IMR-90 (cell line): ENCODE results near the gene CCDC50.

Experiments
- FOS ChIP-seq: fragments of 150-350 bp; IDR thresholded peaks from 2 replicates; pipeline ENCODE4 v1.6.1; 2016; ENCODE audit warnings: low read depth, low read length
- POLR2A ChIP-seq: IDR thresholded peaks from 2 replicates; pipeline ENCODE4 v1.6.1; 2012; ENCODE audit warnings: mild to moderate bottlenecking, low read depth, low read length
- RAD21 ChIP-seq: IDR thresholded peaks from 2 replicates; pipeline ENCODE4 v1.6.1; 2012; ENCODE audit warnings: low read length, improper control_type of control experiment
- TF ChIP-seq, protein P1 (sequence below): conservative IDR thresholded peaks from 2 replicates; pipeline ENCODE4 v1.5.1; 2012; ENCODE audit warnings: mild to moderate bottlenecking, low read depth, low read length, improper control_type of control experiment

DNA sequence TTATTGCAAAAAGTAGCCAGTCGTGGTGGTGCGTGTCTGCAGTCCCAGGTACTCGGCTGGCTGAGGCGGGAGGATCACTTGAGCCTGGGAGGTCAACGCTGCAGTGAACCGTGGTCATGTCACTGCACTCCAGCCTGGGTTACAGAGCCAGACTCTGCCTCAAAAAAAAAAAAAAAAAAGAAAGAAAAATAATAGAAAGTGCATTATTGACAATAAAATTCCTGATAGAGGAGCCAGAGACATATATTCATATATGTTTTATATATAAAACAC is 88.2 kb downstream of the CCDC50 start:
- TF ChIP-seq, protein P1, sequence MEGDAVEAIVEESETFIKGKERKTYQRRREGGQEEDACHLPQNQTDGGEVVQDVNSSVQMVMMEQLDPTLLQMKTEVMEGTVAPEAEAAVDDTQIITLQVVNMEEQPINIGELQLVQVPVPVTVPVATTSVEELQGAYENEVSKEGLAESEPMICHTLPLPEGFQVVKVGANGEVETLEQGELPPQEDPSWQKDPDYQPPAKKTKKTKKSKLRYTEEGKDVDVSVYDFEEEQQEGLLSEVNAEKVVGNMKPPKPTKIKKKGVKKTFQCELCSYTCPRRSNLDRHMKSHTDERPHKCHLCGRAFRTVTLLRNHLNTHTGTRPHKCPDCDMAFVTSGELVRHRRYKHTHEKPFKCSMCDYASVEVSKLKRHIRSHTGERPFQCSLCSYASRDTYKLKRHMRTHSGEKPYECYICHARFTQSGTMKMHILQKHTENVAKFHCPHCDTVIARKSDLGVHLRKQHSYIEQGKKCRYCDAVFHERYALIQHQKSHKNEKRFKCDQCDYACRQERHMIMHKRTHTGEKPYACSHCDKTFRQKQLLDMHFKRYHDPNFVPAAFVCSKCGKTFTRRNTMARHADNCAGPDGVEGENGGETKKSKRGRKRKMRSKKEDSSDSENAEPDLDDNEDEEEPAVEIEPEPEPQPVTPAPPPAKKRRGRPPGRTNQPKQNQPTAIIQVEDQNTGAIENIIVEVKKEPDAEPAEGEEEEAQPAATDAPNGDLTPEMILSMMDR = no peak
- TF ChIP-seq POLR2A = no peak
- TF ChIP-seq RAD21 = no peak
- no peak for TF ChIP-seq FOS
